Heart left ventricle (tissue), 16 donors: ENCODE measurements around the gene HSDL1. TPM values are rescaled to one million over a fixed set of nuclear protein-coding genes. Genes with fewer than 3 reads are reported as not detected.

ENCODE experiments used
- ATAC-seq, 4 donors: fragments of 200-7000 bp; cut with Tn5 transposase; one replicate each; pipeline ENCODE4 v1.9.1; 2020 to 2022; ENCODE audit warnings: moderate library complexity in 4 of 4, mild to moderate bottlenecking in 3 of 4, moderate number of reproducible peaks in 1 of 4
- DNase-seq, 5 donors: peaks; one replicate each; pipeline ENCODE4 v3.0.0-alpha.2; 2020
- H3K27ac ChIP-seq, 12 donors: fragments of 200-600 bp; sonication (generic) in 4 of 12; one replicate each; pipeline versions ENCODE4 v1.5.0 to v1.8.0; 2016 to 2022; ENCODE audit warnings: mild to moderate bottlenecking in 2 of 12
- H3K27me3 ChIP-seq, 9 donors: fragments of 200-600 bp; sonication (generic) in 2 of 9; one replicate each; pipeline versions ENCODE4 v1.5.1 to v1.8.0; 2016 to 2022; ENCODE audit warnings: mild to moderate bottlenecking in 3 of 9
- H3K36me3 ChIP-seq, 9 donors: fragments of 200-600 bp; sonication (generic) in 2 of 9; one replicate each; pipeline versions ENCODE4 v1.5.0 to v1.8.0; 2018 to 2022; ENCODE audit warnings: mild to moderate bottlenecking in 2 of 9
- H3K4me1 ChIP-seq, 12 donors: fragments of 200-600 bp; sonication (generic) in 4 of 12; one replicate each; pipeline versions ENCODE4 v1.5.0 to v1.8.0; 2016 to 2022; ENCODE audit warnings: mild to moderate bottlenecking in 3 of 12
- H3K4me3 ChIP-seq, 12 donors: fragments of 200-600 bp; sonication (generic) in 4 of 12; one replicate each; pipeline versions ENCODE4 v1.5.0 to v1.8.0; 2017 to 2022; ENCODE audit warnings: mild to moderate bottlenecking in 9 of 12, moderate library complexity in 4 of 12
- H3K9me3 ChIP-seq, 12 donors: fragments of 200-600 bp; sonication (generic) in 4 of 12; one replicate each; pipeline versions ENCODE4 v1.5.0 to v1.8.0; 2016 to 2022; ENCODE audit warnings: mild to moderate bottlenecking in 1 of 12
- POLR2A ChIP-seq, 2 donors: fragments of 450-650 bp; IDR thresholded peaks; one replicate each; pipeline ENCODE4 v1.6.1; 2017; ENCODE audit warnings: antibody characterized with exemption in 2 of 2, mild to moderate bottlenecking in 2 of 2, moderate library complexity in 2 of 2
- WGBS, 4 donors: extraction: QIAGEN DNeasy Blood & Tissue Kit in 2 of 4; methylation state at CpG; one replicate each; pipeline versions ENCODE4 v1.1.5 to v1.1.7; 2013 to 2018; 5-methylcytosine and 5-hydroxymethylcytosine counted together
- intact Hi-C, 10 donors: fragments of 100-400 bp; cut with DNase I; formaldehyde crosslinking; loops; one replicate each; pipeline versions ENCODE4 v1.11.1 to v1.14.2; 2022
- polyA plus RNA-seq, 2 donors: library from polyadenylated mRNA; stranded (reverse); fragments of 200-250 nt; gene quantifications; one replicate each; pipeline ENCODE4 v1.2.3, GENCODE V29; 2013
- total RNA-seq, 9 donors: library from RNA; depleted of rRNA in 2 of 9; stranded (reverse); fragments of >200 nt in 2 of 9; fragmentation: NEBNext Ultra II Directional in 3 of 9; extraction: Animal tissue kit (Norgen Biotek cat#: 25700) in 3 of 9; gene quantifications; one replicate each; pipeline versions ENCODE4 v1.1.0 to v1.2.4, GENCODE V29; 2016 to 2023
- TF ChIP-seq, protein P1 (sequence below), 12 donors: fragments of 200-600 bp; sonication (generic) in 4 of 12; IDR thresholded peaks; one replicate each; pipeline versions ENCODE4 v1.5.0 to v1.8.0; 2018 to 2022; ENCODE audit warnings: antibody characterized with exemption in 12 of 12, mild to moderate bottlenecking in 5 of 12
- donor health status: ischemic (EF 13 %, LVEDD 7.1; RV severe dilation, severe dysfunction).
- donor health status: healthy with polysubstance abuse.
- donor health status: DM: no; HTN: yes; CAD: no.
- donor health status: DM: no; HTN: no; CAD: no.
- donor health status: ischemic (EF 25% LVEDD 6.9; RV normal size, moderate dysfunction).
- donor health status: ischemic (EF 25% LVEDD 5.7; RV mildly dilated, moderate dysfunction).
- donor health status: healthy.
- donor health status: DM: yes; HTN: yes; CAD: no.
- donor health status: ischemic (EF 35%, LVEDD 5.7; RV mildly dilated, moderate dysfunction).
- donor health status: nonischemic (EF 11% LVEDD 7.7; RV severe dilation, severe dysfunction).
- donor health status: DM: yes; HTN: yes; CAD: no.
- donor health status: PGD.
- donor health status: ischemic (EF 29% LVEDD 5.4; RV normal size, mild dysfunction).
- donor health status: nonischemic (EF 23%, LVEDD 6.1; RV moderate dilation, normal function).

HSDL1 gene
- total and polyA plus RNA-seq, 11 donors: 12.8 to 46.8 (median 23.1) TPM

DNA sequence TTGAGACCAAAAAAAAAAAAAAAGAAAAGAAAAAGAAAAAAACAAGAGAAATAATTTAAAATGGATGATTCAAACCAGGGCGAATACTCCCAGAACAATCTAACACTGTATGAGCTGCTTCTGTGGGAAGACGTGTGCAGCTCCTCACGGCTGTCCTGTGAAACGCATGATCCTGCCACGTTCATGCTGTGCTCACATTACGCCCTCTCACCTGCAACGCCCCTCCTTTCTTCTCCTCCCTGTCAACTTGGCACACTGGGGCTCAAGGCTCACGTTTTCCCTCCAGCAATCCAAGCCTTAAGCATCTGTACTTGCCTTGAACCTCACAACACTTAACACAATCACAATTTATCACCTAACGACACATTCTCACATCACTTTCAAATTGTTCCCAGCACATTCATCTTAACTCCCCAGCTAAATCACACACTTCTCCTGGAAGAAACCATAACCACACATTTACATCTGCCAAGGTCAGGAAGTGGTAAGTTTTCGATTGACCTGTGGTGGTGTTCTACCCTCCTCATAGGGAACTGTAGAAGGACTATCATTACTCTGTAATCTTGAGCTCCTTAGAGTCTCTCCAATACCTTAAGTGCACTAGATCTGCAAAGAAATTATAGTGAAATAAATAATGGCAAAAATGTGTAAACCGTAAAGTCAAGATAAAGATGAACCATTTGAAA lies 57.4 kb downstream of the HSDL1 start:
- H3K27me3 ChIP-seq: no peaks in the 10 kb centered on the region
- no peak for TF ChIP-seq POLR2A (IDR thresholded peaks at IDR 0.05)
- TF ChIP-seq, protein P1, sequence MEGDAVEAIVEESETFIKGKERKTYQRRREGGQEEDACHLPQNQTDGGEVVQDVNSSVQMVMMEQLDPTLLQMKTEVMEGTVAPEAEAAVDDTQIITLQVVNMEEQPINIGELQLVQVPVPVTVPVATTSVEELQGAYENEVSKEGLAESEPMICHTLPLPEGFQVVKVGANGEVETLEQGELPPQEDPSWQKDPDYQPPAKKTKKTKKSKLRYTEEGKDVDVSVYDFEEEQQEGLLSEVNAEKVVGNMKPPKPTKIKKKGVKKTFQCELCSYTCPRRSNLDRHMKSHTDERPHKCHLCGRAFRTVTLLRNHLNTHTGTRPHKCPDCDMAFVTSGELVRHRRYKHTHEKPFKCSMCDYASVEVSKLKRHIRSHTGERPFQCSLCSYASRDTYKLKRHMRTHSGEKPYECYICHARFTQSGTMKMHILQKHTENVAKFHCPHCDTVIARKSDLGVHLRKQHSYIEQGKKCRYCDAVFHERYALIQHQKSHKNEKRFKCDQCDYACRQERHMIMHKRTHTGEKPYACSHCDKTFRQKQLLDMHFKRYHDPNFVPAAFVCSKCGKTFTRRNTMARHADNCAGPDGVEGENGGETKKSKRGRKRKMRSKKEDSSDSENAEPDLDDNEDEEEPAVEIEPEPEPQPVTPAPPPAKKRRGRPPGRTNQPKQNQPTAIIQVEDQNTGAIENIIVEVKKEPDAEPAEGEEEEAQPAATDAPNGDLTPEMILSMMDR (IDR thresholded peaks at IDR 0.05): no peak
- H3K4me3 ChIP-seq: no peak overlapping the region
- DNase-seq (no peak), ATAC-seq (no peak)
- H3K4me1 ChIP-seq: peaks cover 0 to 47% (median 9%) of the 10 kb centered on the region in 12 donors
- peak overlapping the region in 7 of 12 donors; percentile 57 to 86 (median 72) for H3K27ac ChIP-seq
- intact Hi-C loops: loop anchor here in 6 of 10 donors (5.0 to 10.0 kb wide), 5 partner anchors 57 to 397 kb away; partner anchors contain the start of genes TAF1C (in 2 of the 6), DNAAF1 (in 1 of the 6) and HSDL1 (in 1 of the 6)
- 73 to 83% (median 79%) methylated on average over 11 of the region's 11 CpGs for WGBS, 4 donors
- no peaks in the 10 kb centered on the region for H3K9me3 ChIP-seq
- H3K36me3 ChIP-seq: peaks cover 0 to 99% (median 88%) of the 10 kb centered on the region in 9 donors

DNA sequence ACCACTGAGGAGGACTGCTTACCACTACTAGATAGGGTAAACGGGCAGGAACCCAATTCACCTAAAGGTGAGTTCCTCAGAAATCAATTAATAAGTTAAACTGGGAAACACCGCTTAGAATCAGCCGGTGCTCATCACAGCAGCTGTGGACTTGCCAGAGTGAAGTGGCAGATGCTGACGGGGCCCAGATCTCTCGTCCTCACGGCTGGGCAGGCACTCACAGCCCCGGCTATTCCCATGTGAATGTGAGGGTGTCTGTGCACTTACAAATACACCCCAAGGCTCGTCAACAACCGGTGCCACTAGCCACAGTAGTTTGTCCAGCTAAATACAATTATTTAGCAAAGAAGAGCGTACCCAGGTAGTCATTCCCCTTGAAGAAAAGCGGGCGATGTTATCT lies 58.0 kb downstream of the HSDL1 start:
- Histone ChIP-seq H3K27me3 (no peaks in the 10 kb centered on the region), H3K27ac (peak overlapping the region; percentile 23 to 86 (median 66)), H3K4me3 (no peak overlapping the region), H3K36me3 (peaks cover 0 to 99% (median 88%) of the 10 kb centered on the region in 9 donors), H3K9me3 (no peaks in the 10 kb centered on the region), H3K4me1 (peaks cover 0 to 53% (median 9%) of the 10 kb centered on the region in 12 donors)
- WGBS, 4 donors: 56 to 68% (median 61%) methylated on average over 8 to 12 of the region's 12 CpGs
- ATAC-seq (no peak), DNase-seq (no peak)
- intact Hi-C loops: loop anchor here in 6 of 10 donors (5.0 to 10.0 kb wide), 5 partner anchors 58 to 398 kb away; partner anchors contain the start of genes TAF1C (in 2 of the 6), DNAAF1 (in 1 of the 6) and HSDL1 (in 1 of the 6)
- TF ChIP-seq, protein P1 (IDR thresholded peaks at IDR 0.05): no peak
- TF ChIP-seq POLR2A (IDR thresholded peaks at IDR 0.05): no peak

DNA sequence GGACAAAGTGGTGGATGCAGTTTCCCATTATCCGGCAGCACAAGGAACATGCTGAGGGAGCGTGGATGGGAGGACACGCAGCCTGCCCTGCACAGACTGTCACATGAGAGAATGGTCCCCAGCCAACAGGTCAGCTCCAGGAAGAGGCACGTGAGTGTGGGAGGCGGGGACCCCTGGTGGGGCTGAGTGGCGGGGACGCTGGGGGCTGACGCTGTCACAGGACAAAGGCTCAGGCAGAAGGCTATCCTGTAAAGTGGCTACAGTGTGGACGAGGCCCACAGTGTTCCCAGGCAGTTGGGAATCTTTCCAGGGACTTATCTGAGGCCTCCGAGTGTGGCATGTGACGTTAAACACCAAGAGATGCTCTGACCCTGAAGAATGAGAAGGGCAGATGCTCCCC lies 58.6 kb downstream of the HSDL1 start:
- intact Hi-C loops: loop anchor here in 6 of 10 donors (5.0 to 10.0 kb wide), 5 partner anchors 58 to 398 kb away; partner anchors contain the start of genes TAF1C (in 2 of the 6), DNAAF1 (in 1 of the 6) and HSDL1 (in 1 of the 6)
- 35 to 48% (median 40%) methylated on average over 10 to 11 of the region's 11 CpGs for WGBS, 4 donors
- no peak for TF ChIP-seq POLR2A (IDR thresholded peaks at IDR 0.05)
- TF ChIP-seq, protein P1 (IDR thresholded peaks at IDR 0.05): no peak
- Histone ChIP-seq H3K36me3 (peaks cover 0 to 99% (median 88%) of the 10 kb centered on the region in 9 donors), H3K9me3 (no peaks in the 10 kb centered on the region), H3K27me3 (no peaks in the 10 kb centered on the region), H3K4me1 (peaks cover 0 to 54% (median 9%) of the 10 kb centered on the region in 12 donors), H3K4me3 (no peak overlapping the region), H3K27ac (peak overlapping the region; percentile 44 to 86 (median 66))
- ATAC-seq: peak; percentile 84 to 90 (median 88)
- DNase-seq: peak; percentile 65 to 88 (median 73)

DNA sequence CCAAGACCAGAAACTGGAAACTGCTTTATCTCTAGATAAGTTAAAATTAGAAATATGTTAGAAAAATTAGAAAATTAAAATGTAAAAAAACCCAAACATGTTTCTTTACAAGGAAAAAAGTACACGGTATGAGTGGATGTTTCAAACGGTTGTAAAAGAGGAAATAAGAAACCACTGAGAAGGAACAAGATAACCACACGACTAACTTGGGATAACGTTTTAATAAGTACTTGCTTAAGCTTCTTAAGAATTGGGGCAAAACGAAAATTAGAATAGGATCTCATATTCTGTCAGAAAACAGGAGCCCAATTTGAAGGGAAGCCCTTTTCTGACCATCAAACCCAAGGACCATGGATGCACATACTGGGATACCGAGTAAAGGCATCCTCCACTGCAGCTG lies 59.2 kb downstream of the HSDL1 start:
- WGBS, 4 donors: 42 to 53% (median 49%) methylated on average over 6 of the region's 6 CpGs
- TF ChIP-seq, protein P1 (IDR thresholded peaks at IDR 0.05): no peak
- no peak for TF ChIP-seq POLR2A (IDR thresholded peaks at IDR 0.05)
- H3K27me3 ChIP-seq: no peaks in the 10 kb centered on the region
- peaks cover 0 to 54% (median 9%) of the 10 kb centered on the region in 12 donors for H3K4me1 ChIP-seq
- ATAC-seq: no peak
- peaks cover 0 to 99% (median 88%) of the 10 kb centered on the region in 9 donors for H3K36me3 ChIP-seq
- no peak overlapping the region for H3K4me3 ChIP-seq
- H3K27ac ChIP-seq: peak overlapping the region; percentile 44 to 86 (median 66)
- intact Hi-C loops: loop anchor here in 7 of 10 donors (2.0 to 10.0 kb wide), 7 partner anchors 31 to 399 kb away; partner anchors contain the start of genes TAF1C (in 2 of the 7), DNAAF1 (in 1 of the 7), HSDL1 (in 1 of the 7) and MBTPS1 (in 1 of the 7)
- no peak for DNase-seq
- H3K9me3 ChIP-seq: no peaks in the 10 kb centered on the region
